CD4-positive, alpha-beta memory T cell (primary cell): ENCODE results near the gene SEPTIN2. TPM values are rescaled to one million over a fixed set of nuclear protein-coding genes. Genes with fewer than 3 reads are reported as not detected.

ENCODE experiments used
- CTCF ChIA-PET: fragments of 350-600 bp; sonication (Branson Sonifier 250); formaldehyde crosslinking; loops from one replicate; lab custom pipeline; 2021; ENCODE audit warnings: inconsistent platforms; ENCODE audit not compliant: partially characterized antibody; lab: Charles Lee
- POLR2A ChIA-PET: fragments of 350-600 bp; sonication (Branson Sonifier 250); formaldehyde crosslinking; loops from one replicate; lab custom pipeline; 2021; ENCODE audit not compliant: partially characterized antibody; lab: Charles Lee
- DNase-seq, 5 donors: peaks; one replicate each; pipeline versions ENCODE4 v3.0.0 to v3.0.0-alpha.2; 2020 to 2022; ENCODE audit warnings: mixed read lengths in 1 of 5
- H3K27ac ChIP-seq: one replicate; pipeline ENCODE4 v1.7.0; 2013; ENCODE audit warnings: low read depth, low read length
- H3K27me3 ChIP-seq: 2 replicates; pipeline ENCODE4 v1.7.0; 2013; ENCODE audit warnings: mild to moderate bottlenecking, low read length, moderate library complexity; ENCODE audit not compliant: insufficient read depth
- H3K36me3 ChIP-seq: 2 replicates; pipeline ENCODE4 v1.7.0; 2013; ENCODE audit warnings: mild to moderate bottlenecking, low read length, moderate library complexity; ENCODE audit not compliant: insufficient read depth
- H3K4me1 ChIP-seq: 2 replicates; pipeline ENCODE4 v1.7.0; 2013; ENCODE audit warnings: mild to moderate bottlenecking, low read length, moderate library complexity; ENCODE audit not compliant: insufficient read depth
- H3K4me3 ChIP-seq, 2 donors: one replicate each; pipeline ENCODE4 v1.7.0; 2013; ENCODE audit warnings: low read length in 2 of 2, mild to moderate bottlenecking in 1 of 2
- H3K9me3 ChIP-seq, 2 donors: one replicate each; pipeline ENCODE4 v1.7.0; 2013; ENCODE audit warnings: low read length in 2 of 2, control low read depth in 1 of 2; ENCODE audit not compliant: control insufficient read depth in 1 of 2
- H3K27ac Mint-ChIP-seq, 7 donors: one replicate each; pipeline ENCODE4 v1.8.0; 2020 to 2021; ENCODE audit warnings: mixed read lengths in 7 of 7, mild to moderate bottlenecking in 6 of 7, inconsistent platforms in 3 of 7, moderate library complexity in 3 of 7
- H3K27me3 Mint-ChIP-seq, 2 donors: one replicate each; pipeline ENCODE4 v1.8.0; 2020 to 2021; ENCODE audit warnings: mixed read lengths in 2 of 2
- H3K36me3 Mint-ChIP-seq, 2 donors: one replicate each; pipeline ENCODE4 v1.8.0; 2020 to 2021; ENCODE audit warnings: mixed read lengths in 2 of 2, inconsistent platforms in 1 of 2, mild to moderate bottlenecking in 1 of 2
- H3K4me1 Mint-ChIP-seq, 4 donors: one replicate each; pipeline ENCODE4 v1.8.0; 2020 to 2021; ENCODE audit warnings: mixed read lengths in 4 of 4, mild to moderate bottlenecking in 1 of 4
- H3K4me3 Mint-ChIP-seq, 8 donors: one replicate each; pipeline ENCODE4 v1.8.0; 2020 to 2021; ENCODE audit warnings: mixed read lengths in 8 of 8, mild to moderate bottlenecking in 7 of 8, moderate library complexity in 6 of 8, inconsistent platforms in 3 of 8
- H3K9me3 Mint-ChIP-seq, 8 donors: one replicate each; pipeline ENCODE4 v1.8.0; 2020 to 2021; ENCODE audit warnings: mixed read lengths in 8 of 8, mild to moderate bottlenecking in 5 of 8, inconsistent platforms in 3 of 8, moderate library complexity in 1 of 8
- intact Hi-C: fragments of 100-400 bp; cut with micrococcal nuclease; formaldehyde crosslinking; loops from one replicate; pipeline ENCODE4 v1.15.1; 2023
- polyA plus RNA-seq, 2 donors: library from polyadenylated mRNA; unstranded; fragments of 300-500 nt; fragmentation: Illumina TruSeq; gene quantifications; one replicate each; pipeline ENCODE4 v1.2.3, GENCODE V29; 2021
- total RNA-seq, 2 experiments: library from RNA; stranded (reverse); gene quantifications; one replicate each; pipeline ENCODE4 v1.2.3, GENCODE V29; 2021

Gene SEPTIN2
- total and polyA plus RNA-seq, 4 experiments from 2014 or later, result 187 to 362 (median 290) TPM

- Histone ChIP-seq H3K36me3 (no peaks in the 10 kb centered on the region), H3K4me3 (no peak overlapping the region), H3K9me3 (no peaks in the 10 kb centered on the region), H3K27me3 (no peaks in the 10 kb centered on the region), H3K27ac (no peak overlapping the region), H3K4me1 (peaks cover 14% of the 10 kb centered on the region)
- no peak for DNase-seq
- Mint-ChIP-seq H3K27ac (peak overlapping the region in 2 of 7 donors; percentile 8 to 23), H3K36me3 (peaks cover 4 to 13% of the 10 kb centered on the region in 2 donors), H3K4me3 (no peak overlapping the region), H3K9me3 (no peaks in the 10 kb centered on the region), H3K4me1 (peaks cover 33 to 62% (median 50%) of the 10 kb centered on the region in 4 donors), H3K27me3 (no peaks in the 10 kb centered on the region)
- intact Hi-C loops, result no loop called here
- POLR2A ChIA-PET, result no interaction called here
- CTCF ChIA-PET, result no interaction called here
Observed at GRCh38 chr2:241286348-241287090, 29.2 kb upstream of the SEPTIN2 start.

- peaks cover 33 to 67% (median 51%) of the 10 kb centered on the region in 4 donors for H3K4me1 Mint-ChIP-seq
- ChIA-PET CTCF (interaction anchor here (1.2 to 1.6 kb wide), 2 partner anchors 11 to 72 kb away, joined by 3 to 4 read pairs; no protein-coding TSS in a partner anchor), POLR2A (no interaction called here)
- H3K27me3 Mint-ChIP-seq, result no peaks in the 10 kb centered on the region
- Histone ChIP-seq H3K4me3 (no peak overlapping the region), H3K9me3 (no peaks in the 10 kb centered on the region), H3K36me3 (no peaks in the 10 kb centered on the region), H3K4me1 (peaks cover 17% of the 10 kb centered on the region), H3K27ac (no peak overlapping the region), H3K27me3 (no peaks in the 10 kb centered on the region)
- intact Hi-C loops, result no loop called here
- peaks cover 0 to 2% (median 0%) of the 10 kb centered on the region in 8 donors for H3K9me3 Mint-ChIP-seq
- no peak overlapping the region for H3K4me3 Mint-ChIP-seq
- H3K36me3 Mint-ChIP-seq, result peaks cover 4 to 13% of the 10 kb centered on the region in 2 donors
- H3K27ac Mint-ChIP-seq, result peak overlapping the region in 2 of 7 donors; percentile 11 to 40
- DNase-seq, result no peak
Observed at GRCh38 chr2:241288324-241288888, 27.3 kb upstream of the SEPTIN2 start.

GRCh38 chr2:241289053-241289452 lies 26.7 kb upstream of the SEPTIN2 start:
- CTCF ChIA-PET, result interaction anchor here (1.2 to 1.6 kb wide), 2 partner anchors 10 to 72 kb away, joined by 3 to 4 read pairs; no protein-coding TSS in a partner anchor
- intact Hi-C loops, result no loop called here

GRCh38 chr2:241289597-241289996 lies 26.1 kb upstream of the SEPTIN2 start:
- H3K27me3 Mint-ChIP-seq, result no peaks in the 10 kb centered on the region
- H3K4me3 Mint-ChIP-seq, result no peak overlapping the region
- no peak for DNase-seq
- peaks cover 0 to 2% (median 0%) of the 10 kb centered on the region in 8 donors for H3K9me3 Mint-ChIP-seq
- Histone ChIP-seq H3K27me3 (no peaks in the 10 kb centered on the region), H3K4me1 (peaks cover 17% of the 10 kb centered on the region), H3K27ac (no peak overlapping the region), H3K9me3 (no peaks in the 10 kb centered on the region), H3K36me3 (no peaks in the 10 kb centered on the region), H3K4me3 (no peak overlapping the region)
- POLR2A ChIA-PET, result no interaction called here
- H3K4me1 Mint-ChIP-seq, result peaks cover 32 to 65% (median 48%) of the 10 kb centered on the region in 4 donors
- intact Hi-C loops, result no loop called here
- CTCF ChIA-PET, result interaction anchor here (1.6 kb wide), 1 partner anchor 9 kb away, joined by 4 read pairs; no protein-coding TSS in a partner anchor
- H3K36me3 Mint-ChIP-seq, result peaks cover 0 to 8% of the 10 kb centered on the region in 2 donors
- H3K27ac Mint-ChIP-seq, result peak overlapping the region in 3 of 7 donors; percentile 15 to 28 (median 19)

More at GRCh38 chr2:241289053-241289452, 26.7 kb upstream of the SEPTIN2 start:
- Mint-ChIP-seq H3K27ac (peak overlapping the region in 1 of 7 donors; percentile 13), H3K9me3 (peaks cover 0 to 2% (median 0%) of the 10 kb centered on the region in 8 donors), H3K4me3 (no peak overlapping the region), H3K27me3 (no peaks in the 10 kb centered on the region), H3K36me3 (peaks cover 4 to 11% of the 10 kb centered on the region in 2 donors), H3K4me1 (peaks cover 35 to 65% (median 50%) of the 10 kb centered on the region in 4 donors)
- DNase-seq, result no peak
- Histone ChIP-seq H3K36me3 (no peaks in the 10 kb centered on the region), H3K27ac (no peak overlapping the region), H3K27me3 (no peaks in the 10 kb centered on the region), H3K4me3 (no peak overlapping the region), H3K9me3 (no peaks in the 10 kb centered on the region), H3K4me1 (peaks cover 17% of the 10 kb centered on the region)
- POLR2A ChIA-PET, result no interaction called here

- POLR2A ChIA-PET, result interaction anchor here (1.4 to 2.8 kb wide), 2 partner anchors 16 to 24 kb away, joined by 3 to 14 read pairs; partner anchors contain the start of genes HDLBP and SEPTIN2
- no peak for DNase-seq
- no peak overlapping the region for H3K4me3 ChIP-seq
- peaks cover 17% of the 10 kb centered on the region for H3K4me1 ChIP-seq
- no peaks in the 10 kb centered on the region for H3K9me3 ChIP-seq
- H3K36me3 ChIP-seq, result no peaks in the 10 kb centered on the region
- H3K27me3 ChIP-seq, result no peaks in the 10 kb centered on the region
- Mint-ChIP-seq H3K9me3 (peaks cover 0 to 2% (median 0%) of the 10 kb centered on the region in 8 donors), H3K27ac (peak overlapping the region in 1 of 7 donors; percentile 51), H3K4me1 (peaks cover 31 to 66% (median 45%) of the 10 kb centered on the region in 4 donors), H3K36me3 (peaks cover 2 to 5% of the 10 kb centered on the region in 2 donors), H3K4me3 (no peak overlapping the region), H3K27me3 (no peaks in the 10 kb centered on the region)
- CTCF ChIA-PET, result interaction anchor here (1.3 kb wide), 1 partner anchor 100 kb away, joined by 3 read pairs; no protein-coding TSS in a partner anchor
- intact Hi-C loops, result no loop called here
- no peak overlapping the region for H3K27ac ChIP-seq
Observed at GRCh38 chr2:241291153-241291552, 24.6 kb upstream of the SEPTIN2 start.

GRCh38 chr2:241291977-241292376 lies 23.7 kb upstream of the SEPTIN2 start:
- no peak for DNase-seq
- no peaks in the 10 kb centered on the region for H3K9me3 ChIP-seq
- Mint-ChIP-seq H3K36me3 (peaks cover 4 to 5% of the 10 kb centered on the region in 2 donors), H3K27me3 (no peaks in the 10 kb centered on the region), H3K4me1 (peaks cover 33 to 71% (median 50%) of the 10 kb centered on the region in 4 donors), H3K4me3 (no peak overlapping the region), H3K9me3 (peaks cover 0 to 2% (median 0%) of the 10 kb centered on the region in 8 donors), H3K27ac (peak overlapping the region in 2 of 7 donors; percentile 58 to 88)
- CTCF ChIA-PET, result interaction anchor here (1.0 kb wide), 1 partner anchor 12 kb away, joined by 3 read pairs; no protein-coding TSS in a partner anchor
- intact Hi-C loops, result no loop called here
- POLR2A ChIA-PET, result interaction anchor here (1.4 to 2.8 kb wide), 3 partner anchors 17 to 142 kb away, joined by 3 to 14 read pairs (median 4); partner anchors contain the start of genes HDLBP, PASK, PPP1R7 and SEPTIN2
- no peak overlapping the region for H3K27ac ChIP-seq
- H3K27me3 ChIP-seq, result no peaks in the 10 kb centered on the region
- no peak overlapping the region for H3K4me3 ChIP-seq
- H3K4me1 ChIP-seq, result peaks cover 17% of the 10 kb centered on the region
- no peaks in the 10 kb centered on the region for H3K36me3 ChIP-seq
